Stimulated activated naive CD8-positive, alpha-beta T cell treated with anti-CD3 and anti-CD28 coated beads, Interleukin-15, amount 100 ng/mL, for 72 hours (primary cell): ENCODE measurements around the gene ATP2A3.

Source experiments
- ATAC-seq: fragments of 150-1000 bp; cut with Tn5 transposase; 2 replicates; pipeline ENCODE4 v1.10.0; 2021; ENCODE audit warnings: mild to moderate bottlenecking, moderate library complexity
- DNase-seq, 2 donors: peaks; one replicate each; pipeline ENCODE4 v3.0.0; 2021 to 2022
- H3K27ac Mint-ChIP-seq, 2 donors: one replicate each; pipeline ENCODE4 v1.8.0; 2022; ENCODE audit warnings: mild to moderate bottlenecking in 2 of 2, mixed read lengths in 2 of 2, moderate library complexity in 2 of 2
- H3K27me3 Mint-ChIP-seq: one replicate; pipeline ENCODE4 v1.8.0; 2022; ENCODE audit warnings: mixed read lengths
- H3K4me1 Mint-ChIP-seq: one replicate; pipeline ENCODE4 v1.8.0; 2022; ENCODE audit warnings: mild to moderate bottlenecking, mixed read lengths
- H3K4me3 Mint-ChIP-seq, 2 donors: one replicate each; pipeline ENCODE4 v1.8.0; 2022; ENCODE audit warnings: mild to moderate bottlenecking in 2 of 2, mixed read lengths in 2 of 2, moderate library complexity in 1 of 2
- H3K9me3 Mint-ChIP-seq, 2 donors: one replicate each; pipeline ENCODE4 v1.8.0; 2022; ENCODE audit warnings: mixed read lengths in 2 of 2

ATP2A3 gene

GRCh38 chr17:3892095-3892998, 71.9 kb downstream of the ATP2A3 start:
- Mint-ChIP-seq H3K4me3 (peak overlapping the region; percentile 75), H3K9me3 (no peaks in the 10 kb centered on the region), H3K27me3 (no peaks in the 10 kb centered on the region), H3K4me1 (peaks cover 52% of the 10 kb centered on the region), H3K27ac (peak overlapping the region in 1 of 2 donors; percentile 3)
- peak; percentile 51 for ATAC-seq
- peak; percentile 58 to 64 for DNase-seq

GRCh38 chr17:3891626-3892094, 72.6 kb downstream of the ATP2A3 start:
- H3K27me3 Mint-ChIP-seq: no peaks in the 10 kb centered on the region
- H3K9me3 Mint-ChIP-seq: no peaks in the 10 kb centered on the region
- no peak for DNase-seq
- peaks cover 58% of the 10 kb centered on the region for H3K4me1 Mint-ChIP-seq
- H3K4me3 Mint-ChIP-seq: peak overlapping the region; percentile 75
- no peak for ATAC-seq
- H3K27ac Mint-ChIP-seq: no peak overlapping the region

- DNase-seq (no peak), ATAC-seq (no peak)
- Mint-ChIP-seq H3K27ac (no peak overlapping the region), H3K4me3 (peak overlapping the region in 1 of 2 donors; percentile 75), H3K27me3 (no peaks in the 10 kb centered on the region), H3K4me1 (peaks cover 66% of the 10 kb centered on the region), H3K9me3 (no peaks in the 10 kb centered on the region)
These were observed 73.4 kb downstream of the ATP2A3 start for GRCh38 chr17:3890878-3891219.

DNA sequence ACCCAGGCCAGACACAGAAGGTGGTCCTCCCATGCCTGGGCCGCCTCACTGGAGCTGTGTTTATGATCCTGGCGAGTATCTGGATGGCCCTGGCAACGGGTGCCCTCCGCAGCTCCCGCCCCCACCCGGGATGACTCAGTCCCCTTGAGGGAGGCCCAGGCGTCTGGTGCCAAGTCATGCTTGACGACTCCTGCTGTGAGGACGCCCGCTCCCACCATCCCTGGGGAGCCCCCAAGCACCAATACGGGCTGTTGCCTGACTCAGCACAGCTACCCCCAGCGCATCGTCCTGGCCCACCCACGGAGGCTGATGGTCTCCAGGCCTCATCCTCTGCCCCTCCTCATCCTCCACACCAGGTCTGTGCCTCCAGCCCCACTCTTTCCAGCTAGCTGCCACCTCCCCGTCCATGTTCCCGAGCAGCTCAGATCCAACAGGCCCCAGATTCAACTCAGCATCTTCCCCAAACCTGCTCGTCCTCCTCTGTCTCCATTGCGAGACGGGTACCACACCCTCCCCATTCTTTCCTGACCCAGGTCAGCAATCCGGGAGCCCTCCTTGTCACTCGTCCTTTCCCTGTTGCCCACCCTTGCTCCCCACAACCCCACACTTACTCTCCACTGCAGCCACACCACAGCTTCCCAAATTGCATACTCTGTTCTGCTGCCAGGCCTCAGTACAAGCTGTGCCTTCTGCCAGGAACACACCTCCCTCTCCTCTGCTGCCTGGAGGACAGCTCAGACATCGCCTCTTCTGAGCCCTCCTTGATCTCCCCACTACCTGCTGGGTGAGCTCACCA, 74.0 kb downstream of the ATP2A3 start:
- DNase-seq: no peak
- no peaks in the 10 kb centered on the region for H3K27me3 Mint-ChIP-seq
- ATAC-seq: no peak
- H3K9me3 Mint-ChIP-seq: no peaks in the 10 kb centered on the region
- no peak overlapping the region for H3K27ac Mint-ChIP-seq
- peaks cover 66% of the 10 kb centered on the region for H3K4me1 Mint-ChIP-seq
- no peak overlapping the region for H3K4me3 Mint-ChIP-seq

- Mint-ChIP-seq H3K9me3 (no peaks in the 10 kb centered on the region), H3K4me3 (no peak overlapping the region)
These were observed 74.8 kb downstream of the ATP2A3 start for GRCh38 chr17:3889325-3890012.

DNA sequence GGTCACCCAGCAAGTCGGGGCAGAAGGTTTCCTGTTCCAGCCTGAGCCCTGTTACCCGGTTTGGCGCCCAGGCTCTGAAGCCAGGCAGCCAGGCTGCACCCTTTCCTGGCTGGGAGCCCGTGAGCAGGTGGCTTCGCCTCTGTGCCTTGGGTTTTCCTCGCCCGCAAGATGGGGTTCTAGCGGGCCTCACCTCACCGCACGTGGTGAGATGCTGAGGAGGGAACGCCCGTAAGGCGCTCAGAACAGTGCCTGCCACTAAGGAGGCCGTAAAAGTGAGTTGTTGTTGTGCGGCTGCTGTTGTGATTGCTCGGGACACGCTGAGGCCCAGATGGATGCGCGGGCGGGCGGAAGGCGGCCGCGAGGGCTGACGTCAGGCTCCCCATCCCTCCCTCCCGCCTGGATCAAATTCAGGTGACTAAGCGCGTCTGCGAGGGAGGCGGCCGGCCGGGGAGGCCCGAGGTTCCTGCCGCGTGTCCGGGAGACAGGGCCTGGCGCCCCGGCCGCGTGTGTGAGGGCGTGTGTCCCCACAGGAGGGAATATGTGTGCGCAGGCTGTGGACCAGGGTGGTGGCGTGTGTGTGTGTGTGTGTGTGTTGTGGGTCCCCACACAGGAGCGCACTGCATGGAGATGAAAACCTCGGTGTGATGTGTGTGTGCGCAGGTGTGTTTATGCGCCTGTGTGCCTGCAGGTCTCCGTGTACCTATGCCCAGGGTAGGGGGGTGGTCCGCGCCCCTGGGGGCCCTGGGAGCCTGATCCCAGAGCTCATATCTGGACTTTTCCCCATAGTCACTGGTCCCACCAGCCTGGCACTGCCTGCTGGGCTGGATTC, 75.7 kb downstream of the ATP2A3 start:
- no peak for DNase-seq
- no peak overlapping the region for H3K4me3 Mint-ChIP-seq
- peaks cover 57% of the 10 kb centered on the region for H3K4me1 Mint-ChIP-seq
- no peak for ATAC-seq
- no peaks in the 10 kb centered on the region for H3K27me3 Mint-ChIP-seq
- peak overlapping the region in 1 of 2 donors; percentile 61 for H3K27ac Mint-ChIP-seq
- H3K9me3 Mint-ChIP-seq: no peaks in the 10 kb centered on the region

More at GRCh38 chr17:3889325-3890012, 74.8 kb downstream of the ATP2A3 start:
- DNase-seq: no peak
- ATAC-seq: no peak
- H3K27me3 Mint-ChIP-seq: no peaks in the 10 kb centered on the region
- H3K27ac Mint-ChIP-seq: no peak overlapping the region
- H3K4me1 Mint-ChIP-seq: peaks cover 66% of the 10 kb centered on the region

GRCh38 chr17:3887804-3888203, 76.4 kb downstream of the ATP2A3 start:
- peak overlapping the region in 1 of 2 donors; percentile 92 for H3K27ac Mint-ChIP-seq
- DNase-seq (no peak), ATAC-seq (no peak)
- no peak overlapping the region for H3K4me3 Mint-ChIP-seq
- H3K27me3 Mint-ChIP-seq: no peaks in the 10 kb centered on the region
- H3K4me1 Mint-ChIP-seq: peaks cover 53% of the 10 kb centered on the region
- H3K9me3 Mint-ChIP-seq: no peaks in the 10 kb centered on the region

DNA sequence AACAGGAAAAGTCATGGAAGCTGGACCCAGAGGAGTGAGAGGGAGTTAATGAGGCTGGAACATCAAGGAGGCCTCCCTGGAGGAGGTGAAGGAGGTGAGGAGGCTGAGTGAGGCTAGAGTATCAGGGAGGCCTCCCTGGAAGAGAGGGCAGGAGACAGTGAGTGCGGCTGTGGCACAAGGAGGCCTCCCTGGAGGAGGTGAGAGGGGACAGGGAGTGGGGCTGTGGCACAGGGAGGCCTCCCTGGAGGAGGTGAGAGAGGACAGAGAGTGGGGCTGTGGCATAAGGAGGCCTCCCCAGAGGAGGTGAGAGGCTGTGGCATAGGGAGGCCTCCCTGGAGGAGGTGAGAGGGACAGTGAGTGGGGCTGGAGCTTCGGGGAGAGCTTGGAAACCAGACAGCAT, 76.8 kb downstream of the ATP2A3 start:
- Mint-ChIP-seq H3K9me3 (no peaks in the 10 kb centered on the region), H3K4me3 (peak overlapping the region; percentile 39 to 70), H3K27me3 (no peaks in the 10 kb centered on the region), H3K27ac (peak overlapping the region; percentile 56 to 92), H3K4me1 (peaks cover 53% of the 10 kb centered on the region)
- DNase-seq (no peak), ATAC-seq (no peak)

- no peaks in the 10 kb centered on the region for H3K9me3 Mint-ChIP-seq
- peak overlapping the region; percentile 39 to 70 for H3K4me3 Mint-ChIP-seq
- peak; percentile 52 for ATAC-seq
- no peaks in the 10 kb centered on the region for H3K27me3 Mint-ChIP-seq
- H3K4me1 Mint-ChIP-seq: peaks cover 47% of the 10 kb centered on the region
- H3K27ac Mint-ChIP-seq: peak overlapping the region; percentile 92 to 95
- no peak for DNase-seq
These were observed 77.5 kb downstream of the ATP2A3 start for GRCh38 chr17:3886776-3887175.

DNA sequence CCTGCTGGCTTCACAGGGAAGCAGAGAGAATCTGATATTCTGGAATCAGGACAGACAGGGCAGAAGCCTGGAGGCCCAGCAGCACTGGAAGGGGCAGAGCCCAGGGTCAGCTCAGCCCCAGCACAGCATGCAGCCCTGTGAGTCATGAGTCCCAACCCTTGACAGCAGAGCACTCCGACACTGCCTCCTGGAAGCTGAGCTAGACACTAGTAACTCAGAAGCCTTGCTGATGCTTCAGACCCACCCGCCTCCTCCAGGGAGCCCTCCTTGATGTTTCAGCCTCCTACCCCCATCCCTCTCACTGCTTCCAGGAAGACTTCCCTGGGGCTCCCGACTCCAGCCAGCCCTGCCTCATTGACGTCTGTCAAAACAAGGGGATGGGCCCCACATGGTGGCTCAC, 78.3 kb downstream of the ATP2A3 start:
- H3K4me1 Mint-ChIP-seq: peaks cover 39% of the 10 kb centered on the region
- H3K4me3 Mint-ChIP-seq: no peak overlapping the region
- H3K27me3 Mint-ChIP-seq: no peaks in the 10 kb centered on the region
- peak overlapping the region in 1 of 2 donors; percentile 86 for H3K27ac Mint-ChIP-seq
- ATAC-seq (no peak), DNase-seq (no peak)
- H3K9me3 Mint-ChIP-seq: no peaks in the 10 kb centered on the region

- Mint-ChIP-seq H3K9me3 (no peaks in the 10 kb centered on the region), H3K4me1 (peaks cover 32% of the 10 kb centered on the region), H3K27ac (no peak overlapping the region), H3K27me3 (no peaks in the 10 kb centered on the region), H3K4me3 (no peak overlapping the region)
- ATAC-seq: no peak
- DNase-seq: no peak
These were observed 79.0 kb downstream of the ATP2A3 start for GRCh38 chr17:3885271-3885670.

DNA sequence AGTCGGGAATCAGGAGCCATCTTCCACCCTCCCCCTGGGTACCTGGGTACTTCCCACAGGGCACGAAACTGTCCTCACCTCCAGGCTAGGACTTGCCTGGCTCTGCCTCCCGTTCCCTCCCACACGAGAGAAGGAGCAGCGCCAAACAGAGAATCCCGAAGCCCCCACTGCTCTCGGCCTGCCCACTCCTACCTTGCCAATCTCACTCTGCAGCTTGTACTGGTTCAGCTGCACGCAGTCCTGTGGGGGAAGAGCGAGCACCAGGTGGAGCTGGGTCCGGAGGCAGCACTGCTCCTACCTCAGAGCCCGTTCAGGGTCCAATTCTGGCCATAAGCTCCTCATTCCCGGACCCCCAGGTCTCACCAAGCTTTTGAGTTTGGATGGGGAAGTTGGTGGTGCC, 80.0 kb downstream of the ATP2A3 start:
- H3K9me3 Mint-ChIP-seq: no peaks in the 10 kb centered on the region
- no peak overlapping the region for H3K4me3 Mint-ChIP-seq
- H3K4me1 Mint-ChIP-seq: peaks cover 28% of the 10 kb centered on the region
- DNase-seq (no peak), ATAC-seq (no peak)
- H3K27me3 Mint-ChIP-seq: no peaks in the 10 kb centered on the region
- H3K27ac Mint-ChIP-seq: no peak overlapping the region

- DNase-seq: no peak
- Mint-ChIP-seq H3K27ac (no peak overlapping the region), H3K4me3 (no peak overlapping the region), H3K9me3 (no peaks in the 10 kb centered on the region), H3K4me1 (peaks cover 14% of the 10 kb centered on the region), H3K27me3 (no peaks in the 10 kb centered on the region)
- ATAC-seq: no peak
These were observed 82.0 kb downstream of the ATP2A3 start for GRCh38 chr17:3882276-3882675.

- Mint-ChIP-seq H3K9me3 (no peaks in the 10 kb centered on the region), H3K4me3 (no peak overlapping the region), H3K27me3 (no peaks in the 10 kb centered on the region), H3K4me1 (peaks cover 1% of the 10 kb centered on the region), H3K27ac (no peak overlapping the region)
- DNase-seq (no peak), ATAC-seq (no peak)
These were observed 83.3 kb downstream of the ATP2A3 start for GRCh38 chr17:3880983-3881382.
